Tibial artery (tissue), 4 donors: ENCODE data around the gene TMEM143.

Experiments
- DNase-seq, 2 donors: peaks; one replicate each; pipeline ENCODE4 v3.0.0-alpha.2; 2019
- H3K27ac ChIP-seq, 2 donors: fragments of 200-600 bp; sonication (generic) in 1 of 2; 1 replicate in 1 of 2; 2 replicates in 1 of 2; pipeline ENCODE4 v1.5.1; 2018 to 2019; ENCODE audit warnings: mild to moderate bottlenecking in 1 of 2
- H3K27me3 ChIP-seq, 2 donors: fragments of 200-600 bp; sonication (generic) in 1 of 2; one replicate each; pipeline versions ENCODE4 v1.5.1 to v1.6.0; 2016 to 2019
- H3K36me3 ChIP-seq, 3 donors: fragments of 200-600 bp; sonication (generic) in 2 of 3; one replicate each; pipeline ENCODE4 v1.5.1; 2016 to 2019; ENCODE audit warnings: mild to moderate bottlenecking in 2 of 3
- H3K4me1 ChIP-seq, 4 donors: fragments of 200-600 bp; sonication (generic) in 2 of 4; 1 replicate in 3 of 4; 2 replicates in 1 of 4; pipeline ENCODE4 v1.5.1; 2016 to 2019
- H3K4me3 ChIP-seq, 2 donors: fragments of 200-600 bp; sonication (generic) in 1 of 2; 1 replicate in 1 of 2; 2 replicates in 1 of 2; pipeline ENCODE4 v1.5.1; 2018 to 2019; ENCODE audit warnings: mild to moderate bottlenecking in 2 of 2
- H3K9me3 ChIP-seq, 3 donors: fragments of 200-600 bp; sonication (generic) in 1 of 3; one replicate each; pipeline ENCODE4 v1.5.1; 2016 to 2019
- intact Hi-C: fragments of 100-400 bp; cut with DNase I; formaldehyde crosslinking; loops from one replicate; pipeline ENCODE4 v1.15.0; 2023; ENCODE audit warnings: low total_unique reads
- TF ChIP-seq, protein P1 (sequence below), 2 experiments: fragments of 200-600 bp in 1 of 2; fragments of 450-650 bp in 1 of 2; IDR thresholded peaks; one replicate each; pipeline ENCODE4 v1.5.1; 2017 to 2019; ENCODE audit warnings: antibody characterized with exemption in 2 of 2, mild to moderate bottlenecking in 1 of 2, moderate library complexity in 1 of 2

The TMEM143 gene

DNA sequence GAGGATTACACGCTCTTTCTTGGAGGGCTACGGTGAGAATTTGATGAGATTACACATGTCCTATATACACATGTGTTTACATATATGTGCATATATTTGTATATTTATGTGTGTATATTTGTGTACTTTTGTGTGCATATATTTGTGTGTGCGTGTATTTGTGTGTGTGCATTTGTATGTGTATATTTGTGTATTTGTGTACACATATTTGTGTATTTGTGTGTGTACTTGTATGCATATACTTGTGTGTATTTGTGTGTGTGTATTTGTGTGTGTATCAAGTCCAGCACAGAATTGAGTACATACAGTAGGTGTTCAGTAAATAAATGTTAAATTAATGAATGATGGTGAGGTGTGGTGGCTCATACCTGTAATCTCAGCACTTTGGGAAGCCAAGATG, 1.8 kb downstream of the TMEM143 start:
- Histone ChIP-seq H3K9me3 (no peaks in the 10 kb centered on the region), H3K4me1 (peaks cover 0 to 11% (median 5%) of the 10 kb centered on the region in 4 donors), H3K4me3 (no peak overlapping the region), H3K36me3 (peaks cover 0 to 17% (median 4%) of the 10 kb centered on the region in 3 donors), H3K27me3 (no peaks in the 10 kb centered on the region), H3K27ac (no peak overlapping the region)
- no peak for DNase-seq
- intact Hi-C loops, result no loop called here
- TF ChIP-seq, protein P1, sequence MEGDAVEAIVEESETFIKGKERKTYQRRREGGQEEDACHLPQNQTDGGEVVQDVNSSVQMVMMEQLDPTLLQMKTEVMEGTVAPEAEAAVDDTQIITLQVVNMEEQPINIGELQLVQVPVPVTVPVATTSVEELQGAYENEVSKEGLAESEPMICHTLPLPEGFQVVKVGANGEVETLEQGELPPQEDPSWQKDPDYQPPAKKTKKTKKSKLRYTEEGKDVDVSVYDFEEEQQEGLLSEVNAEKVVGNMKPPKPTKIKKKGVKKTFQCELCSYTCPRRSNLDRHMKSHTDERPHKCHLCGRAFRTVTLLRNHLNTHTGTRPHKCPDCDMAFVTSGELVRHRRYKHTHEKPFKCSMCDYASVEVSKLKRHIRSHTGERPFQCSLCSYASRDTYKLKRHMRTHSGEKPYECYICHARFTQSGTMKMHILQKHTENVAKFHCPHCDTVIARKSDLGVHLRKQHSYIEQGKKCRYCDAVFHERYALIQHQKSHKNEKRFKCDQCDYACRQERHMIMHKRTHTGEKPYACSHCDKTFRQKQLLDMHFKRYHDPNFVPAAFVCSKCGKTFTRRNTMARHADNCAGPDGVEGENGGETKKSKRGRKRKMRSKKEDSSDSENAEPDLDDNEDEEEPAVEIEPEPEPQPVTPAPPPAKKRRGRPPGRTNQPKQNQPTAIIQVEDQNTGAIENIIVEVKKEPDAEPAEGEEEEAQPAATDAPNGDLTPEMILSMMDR (IDR thresholded peaks at IDR 0.05), result no peak

DNA sequence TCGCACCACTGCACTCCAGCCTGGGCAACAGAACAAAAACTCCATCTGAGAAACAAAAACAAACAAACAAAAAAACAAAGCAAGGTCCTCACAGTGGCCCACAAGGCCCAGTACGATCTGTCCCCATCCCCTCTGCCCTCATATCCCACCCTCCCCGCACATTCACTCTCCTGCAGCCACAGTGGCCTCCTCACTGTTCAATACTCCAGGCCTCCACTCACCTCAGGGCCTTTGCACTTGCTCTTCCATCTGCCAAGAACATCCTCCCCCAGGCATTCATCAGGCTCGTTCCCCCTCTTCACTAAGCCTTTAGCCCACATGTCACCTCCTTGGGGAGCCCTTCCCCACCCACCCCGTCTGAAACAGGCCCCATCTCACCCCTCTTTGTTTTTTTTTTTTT, 4.6 kb downstream of the TMEM143 start:
- Histone ChIP-seq H3K27me3 (no peaks in the 10 kb centered on the region), H3K36me3 (peaks cover 0 to 17% (median 4%) of the 10 kb centered on the region in 3 donors), H3K27ac (no peak overlapping the region), H3K9me3 (no peaks in the 10 kb centered on the region), H3K4me1 (peaks cover 0 to 5% (median 0%) of the 10 kb centered on the region in 4 donors), H3K4me3 (no peak overlapping the region)
- no peak for DNase-seq
- TF ChIP-seq, protein P1 (IDR thresholded peaks at IDR 0.05), result no peak
- intact Hi-C loops, result no loop called here

GRCh38 chr19:48355365-48355954, 8.3 kb downstream of the TMEM143 start:
- Histone ChIP-seq H3K4me3 (no peak overlapping the region), H3K27ac (no peak overlapping the region), H3K4me1 (no peaks in the 10 kb centered on the region), H3K36me3 (peaks cover 0 to 17% (median 4%) of the 10 kb centered on the region in 3 donors), H3K9me3 (no peaks in the 10 kb centered on the region), H3K27me3 (no peaks in the 10 kb centered on the region)
- DNase-seq, result no peak
- intact Hi-C loops, result no loop called here
- TF ChIP-seq, protein P1 (IDR thresholded peaks at IDR 0.05), result no peak

- Histone ChIP-seq H3K4me3 (no peak overlapping the region), H3K9me3 (no peaks in the 10 kb centered on the region), H3K27ac (no peak overlapping the region), H3K27me3 (no peaks in the 10 kb centered on the region), H3K4me1 (no peaks in the 10 kb centered on the region), H3K36me3 (peaks cover 0 to 9% (median 0%) of the 10 kb centered on the region in 3 donors)
- TF ChIP-seq, protein P1 (IDR thresholded peaks at IDR 0.05), result no peak
- intact Hi-C loops, result no loop called here
- no peak for DNase-seq
These were observed 9.3 kb downstream of the TMEM143 start for GRCh38 chr19:48354332-48354992.

DNA sequence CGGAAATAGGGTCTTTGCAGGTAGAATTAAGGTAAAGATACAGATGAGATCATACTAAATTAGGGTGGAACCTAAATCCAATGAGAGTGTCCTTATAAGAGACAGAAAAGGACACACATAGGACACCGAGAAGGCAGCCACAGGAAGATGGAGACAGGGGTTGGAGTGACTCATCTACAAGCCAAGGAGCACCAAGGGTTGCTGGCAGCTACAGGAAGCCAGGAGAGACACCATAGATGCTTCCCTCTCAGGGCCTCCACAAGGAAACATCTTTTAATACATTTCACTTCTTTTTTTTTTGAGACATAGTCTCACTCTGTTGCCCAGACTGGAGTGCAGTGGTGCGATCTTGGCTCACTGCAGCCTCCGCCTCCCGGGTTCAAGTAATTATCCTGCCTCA, 10.1 kb downstream of the TMEM143 start:
- H3K27ac ChIP-seq, result no peak overlapping the region
- H3K27me3 ChIP-seq, result no peaks in the 10 kb centered on the region
- no peak for DNase-seq
- TF ChIP-seq, protein P1 (IDR thresholded peaks at IDR 0.05), result no peak
- H3K4me1 ChIP-seq, result no peaks in the 10 kb centered on the region
- peaks cover 0 to 4% (median 0%) of the 10 kb centered on the region in 3 donors for H3K36me3 ChIP-seq
- intact Hi-C loops, result no loop called here
- H3K4me3 ChIP-seq, result no peak overlapping the region
- H3K9me3 ChIP-seq, result no peaks in the 10 kb centered on the region
